CMK (cell line): ENCODE data around the gene GRM5.
"Not testable (repeated sequence)": the region's sequence is repeated elsewhere in the genome, so short reads cannot be mapped to it uniquely, and the experiment has no call there.

Source experiments
- DNase-seq: peaks from one replicate; pipeline ENCODE4 v3.0.0-alpha.2; 2010; ENCODE audit warnings: low read depth

Gene GRM5

GRCh38 chr11:88975441-88975840 is 90.3 kb downstream of the GRM5 start:
- DNase-seq = not testable (repeated sequence)

GRCh38 chr11:88972210-88972609 is 93.6 kb downstream of the GRM5 start:
- DNase-seq = no peak

GRCh38 chr11:88961621-88962020 is 104.2 kb downstream of the GRM5 start:
- not testable (repeated sequence) for DNase-seq

- not testable (repeated sequence) for DNase-seq
These were observed 105.9 kb downstream of the GRM5 start for GRCh38 chr11:88959857-88960256.

- no peak for DNase-seq
These were observed 114.8 kb downstream of the GRM5 start for GRCh38 chr11:88950975-88951374.

- DNase-seq = not testable (repeated sequence)
These were observed 116.9 kb downstream of the GRM5 start for GRCh38 chr11:88948908-88949307.

- not testable (repeated sequence) for DNase-seq
These were observed 117.8 kb downstream of the GRM5 start for GRCh38 chr11:88947843-88948572.

GRCh38 chr11:88929665-88930064 is 136.1 kb downstream of the GRM5 start:
- not testable (repeated sequence) for DNase-seq

GRCh38 chr11:88917065-88917464 is 148.7 kb downstream of the GRM5 start:
- not testable (repeated sequence) for DNase-seq

GRCh38 chr11:88909500-88909899 is 156.3 kb downstream of the GRM5 start:
- no peak for DNase-seq

- DNase-seq = not testable (repeated sequence)
These were observed 164.3 kb downstream of the GRM5 start for GRCh38 chr11:88901436-88901835.

- DNase-seq = not testable (repeated sequence)
These were observed 176.9 kb downstream of the GRM5 start for GRCh38 chr11:88888855-88889254.

- DNase-seq = peak; percentile 1
These were observed 179.0 kb downstream of the GRM5 start for GRCh38 chr11:88886796-88887195.

GRCh38 chr11:88882800-88883199 is 183.0 kb downstream of the GRM5 start:
- DNase-seq = not testable (repeated sequence)

- no peak for DNase-seq
These were observed 204.2 kb downstream of the GRM5 start for GRCh38 chr11:88861618-88862017.

- not testable (repeated sequence) for DNase-seq
These were observed 205.4 kb downstream of the GRM5 start for GRCh38 chr11:88860431-88860830.

GRCh38 chr11:88853963-88854362 is 211.8 kb downstream of the GRM5 start:
- not testable (repeated sequence) for DNase-seq

GRCh38 chr11:88851547-88851946 is 214.2 kb downstream of the GRM5 start:
- DNase-seq = not testable (repeated sequence)

GRCh38 chr11:88849773-88850172 is 216.0 kb downstream of the GRM5 start:
- DNase-seq = not testable (repeated sequence)

GRCh38 chr11:88849368-88849767 is 216.4 kb downstream of the GRM5 start:
- no peak for DNase-seq

GRCh38 chr11:88846266-88846665 is 219.5 kb downstream of the GRM5 start:
- DNase-seq = not testable (repeated sequence)

- not testable (repeated sequence) for DNase-seq
These were observed 220.8 kb downstream of the GRM5 start for GRCh38 chr11:88844941-88845340.

GRCh38 chr11:88843766-88844426 is 221.9 kb downstream of the GRM5 start:
- not testable (repeated sequence) for DNase-seq
